Activated T-helper 1 cell treated with anti-CD3 and anti-CD28 coated beads, Interleukin-12 subunit alpha, Interleukin-12 subunit beta, Interleukin-2, Interleukin-4 antibody, amounts not matched to agents 30 ng/mL and 10 ng/mL and 1 ng/mL, durations not matched to agents 14 hours and 24 hours and 36 hours (primary cell): ENCODE data around the gene MAP3K7CL. TPM values are rescaled to one million over a fixed set of nuclear protein-coding genes. Genes with fewer than 3 reads are reported as not detected.

ENCODE experiments used
- DNase-seq: peaks from one replicate; pipeline ENCODE4 v3.0.0; 2021; ENCODE audit warnings: low spot score
- H3K27ac Mint-ChIP-seq: one replicate; pipeline ENCODE4 v1.8.0; 2021; ENCODE audit warnings: mild to moderate bottlenecking, mixed read lengths
- H3K27me3 Mint-ChIP-seq: one replicate; pipeline ENCODE4 v1.8.0; 2022; ENCODE audit warnings: mild to moderate bottlenecking, moderate library complexity, mixed read lengths; ENCODE audit not compliant: insufficient read depth
- H3K36me3 Mint-ChIP-seq: one replicate; pipeline ENCODE4 v1.8.0; 2021; ENCODE audit warnings: low read depth, mixed read lengths
- H3K4me1 Mint-ChIP-seq: one replicate; pipeline ENCODE4 v1.8.0; 2021; ENCODE audit warnings: low read depth, mixed read lengths
- H3K4me3 Mint-ChIP-seq: one replicate; pipeline ENCODE4 v1.8.0; 2021; ENCODE audit warnings: mild to moderate bottlenecking, moderate library complexity, mixed read lengths
- H3K9me3 Mint-ChIP-seq: one replicate; pipeline ENCODE4 v1.8.0; 2021; ENCODE audit warnings: mixed read lengths
- intact Hi-C: fragments of 100-400 bp; cut with micrococcal nuclease; formaldehyde crosslinking; loops from one replicate; pipeline ENCODE4 v1.15.1; 2024
- total RNA-seq: library from RNA; stranded (reverse); gene quantifications from 2 replicates; pipeline ENCODE4 v1.2.3, GENCODE V29; 2022

The MAP3K7CL gene
- total RNA-seq, 1 donor from 2014 or later: 3.8 TPM

DNA sequence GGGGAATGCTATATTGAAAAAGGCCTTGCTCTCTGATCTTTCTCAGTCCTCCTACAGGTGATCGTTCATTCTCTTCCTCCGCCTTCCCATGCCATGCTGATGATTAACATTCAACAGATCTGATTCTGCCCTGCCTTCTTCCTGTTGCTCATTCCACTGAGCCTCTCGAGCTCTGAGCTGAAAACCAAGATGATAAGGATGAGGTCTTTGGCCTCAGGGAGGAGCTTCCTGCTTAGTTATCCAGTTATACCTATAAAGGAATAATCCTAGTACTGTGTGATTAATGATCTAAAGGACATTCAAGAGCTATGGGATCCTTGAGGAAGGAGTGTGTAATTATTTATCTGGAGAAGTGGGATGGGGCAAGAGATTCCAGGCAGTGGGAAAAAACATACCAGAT, 25.2 kb upstream of the MAP3K7CL start:
- no peak overlapping the region for H3K4me3 Mint-ChIP-seq
- no peaks in the 10 kb centered on the region for H3K27me3 Mint-ChIP-seq
- DNase-seq: no peak
- intact Hi-C loops: no loop called here
- peaks cover 5% of the 10 kb centered on the region for H3K4me1 Mint-ChIP-seq
- H3K27ac Mint-ChIP-seq: no peak overlapping the region
- H3K9me3 Mint-ChIP-seq: no peaks in the 10 kb centered on the region
- H3K36me3 Mint-ChIP-seq: peaks cover 2% of the 10 kb centered on the region

DNA sequence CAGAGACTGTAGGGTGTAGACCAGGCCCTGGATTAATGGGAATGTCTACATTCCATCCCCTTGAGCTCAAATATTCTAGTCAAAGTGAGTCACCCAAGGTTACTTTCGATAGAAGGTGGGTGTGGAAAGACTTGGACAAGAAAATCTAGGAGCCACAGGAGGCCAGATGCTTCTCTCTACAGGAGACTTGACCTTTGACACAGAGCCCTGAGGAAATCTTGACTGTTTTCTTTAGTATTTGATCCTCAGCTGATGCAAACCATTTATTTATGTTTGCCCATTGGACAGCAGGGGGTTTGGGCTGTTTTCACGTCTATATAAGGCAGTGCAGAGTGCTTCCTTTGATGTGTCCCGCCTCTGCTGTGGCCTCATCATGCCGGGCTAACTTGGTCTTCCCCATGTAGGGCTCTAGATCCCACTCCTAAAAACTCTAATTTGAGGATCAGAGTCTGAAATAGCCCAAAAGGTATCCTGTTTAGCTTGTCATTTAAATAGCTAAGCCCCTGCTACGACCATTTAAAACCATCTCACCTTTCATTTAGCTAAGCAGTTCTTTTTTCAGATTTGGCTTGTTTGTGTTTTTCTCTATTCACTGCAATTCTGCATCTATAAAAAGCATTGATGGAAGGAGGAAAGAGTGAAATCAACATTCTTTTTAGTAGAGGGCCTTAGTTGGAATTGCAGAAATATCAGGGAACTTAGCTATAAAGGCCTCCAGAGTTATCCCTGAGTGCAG, 15.5 kb upstream of the MAP3K7CL start:
- Mint-ChIP-seq H3K4me1 (no peaks in the 10 kb centered on the region), H3K4me3 (no peak overlapping the region), H3K27me3 (no peaks in the 10 kb centered on the region), H3K27ac (no peak overlapping the region), H3K36me3 (no peaks in the 10 kb centered on the region), H3K9me3 (no peaks in the 10 kb centered on the region)
- DNase-seq: no peak
- intact Hi-C loops: no loop called here

DNA sequence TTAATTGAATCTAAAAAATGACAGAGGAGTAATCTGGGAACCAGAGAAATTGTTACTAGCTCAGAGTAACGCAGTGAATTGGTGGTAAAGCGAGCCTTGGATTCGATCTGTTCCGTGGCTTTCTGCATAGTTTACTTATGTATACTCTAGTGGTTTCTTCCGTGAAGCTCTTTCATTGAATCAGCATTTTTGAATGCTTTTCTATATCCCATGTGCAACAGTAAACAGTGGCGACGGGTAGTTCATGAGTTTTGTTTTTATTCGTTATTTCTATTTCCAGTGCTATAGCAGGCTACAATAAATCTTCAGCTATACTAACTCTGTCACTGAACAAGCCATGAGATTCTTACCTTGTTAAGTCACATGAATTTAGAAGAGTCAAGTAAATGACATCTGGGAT, 14.5 kb upstream of the MAP3K7CL start:
- intact Hi-C loops: no loop called here
- no peaks in the 10 kb centered on the region for H3K4me1 Mint-ChIP-seq
- no peak overlapping the region for H3K4me3 Mint-ChIP-seq
- no peak overlapping the region for H3K27ac Mint-ChIP-seq
- no peaks in the 10 kb centered on the region for H3K9me3 Mint-ChIP-seq
- no peak for DNase-seq
- H3K27me3 Mint-ChIP-seq: no peaks in the 10 kb centered on the region
- no peaks in the 10 kb centered on the region for H3K36me3 Mint-ChIP-seq

DNA sequence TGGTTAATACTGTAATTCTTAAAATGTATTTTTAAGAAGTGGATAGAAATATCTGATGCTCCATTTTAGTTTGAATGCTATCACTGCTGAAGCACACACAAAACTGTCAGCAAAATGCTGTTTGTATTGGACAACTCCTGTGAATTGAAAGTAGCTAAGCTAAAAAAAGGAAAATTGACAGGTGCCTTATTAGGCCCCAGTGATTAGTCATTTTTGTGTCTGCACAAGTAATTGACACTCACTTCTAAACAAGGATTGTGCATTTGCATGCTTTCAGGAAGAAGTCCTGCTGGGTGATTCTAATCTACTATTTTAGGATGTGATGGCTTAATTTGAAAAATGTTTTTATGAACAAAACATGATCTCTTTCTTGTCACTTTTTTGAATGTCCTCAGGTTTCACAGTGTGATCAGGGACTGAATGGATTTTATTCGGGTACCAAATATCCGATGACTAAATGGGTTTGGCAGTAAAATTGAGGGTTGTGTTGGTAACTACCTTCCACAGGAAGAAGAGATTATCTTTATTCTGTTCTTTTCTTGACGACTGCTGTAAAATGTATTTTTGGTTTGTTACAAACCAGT, 13.0 kb upstream of the MAP3K7CL start:
- H3K36me3 Mint-ChIP-seq: no peaks in the 10 kb centered on the region
- no peak for DNase-seq
- H3K4me1 Mint-ChIP-seq: no peaks in the 10 kb centered on the region

DNA sequence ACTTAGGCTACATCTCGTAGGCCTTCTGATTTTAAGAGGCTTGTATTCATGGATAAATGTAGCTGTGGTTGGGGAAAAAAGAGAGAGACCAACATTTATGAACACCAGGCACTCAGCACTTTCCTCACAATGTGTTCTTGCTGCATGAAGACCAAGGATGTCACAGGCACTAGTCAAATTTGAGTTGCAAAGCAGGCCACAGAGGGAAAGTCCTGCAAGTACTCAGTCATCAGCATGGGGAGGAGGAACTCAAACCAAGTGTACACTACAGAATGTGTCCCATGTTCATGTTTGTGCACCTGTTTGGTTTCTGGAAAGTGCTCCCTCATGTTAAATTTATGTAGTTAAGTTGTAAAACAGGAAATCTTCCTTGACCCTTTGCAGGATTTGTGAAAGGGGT, 8.7 kb upstream of the MAP3K7CL start:
- Mint-ChIP-seq H3K9me3 (no peaks in the 10 kb centered on the region), H3K4me1 (no peaks in the 10 kb centered on the region), H3K4me3 (no peak overlapping the region), H3K27ac (no peak overlapping the region), H3K36me3 (no peaks in the 10 kb centered on the region), H3K27me3 (no peaks in the 10 kb centered on the region)
- intact Hi-C loops: no loop called here
- no peak for DNase-seq

More for the DNA sequence above, 13.0 kb upstream of the MAP3K7CL start:
- H3K27me3 Mint-ChIP-seq: no peaks in the 10 kb centered on the region
- no peak overlapping the region for H3K4me3 Mint-ChIP-seq
- no peak overlapping the region for H3K27ac Mint-ChIP-seq
- H3K9me3 Mint-ChIP-seq: no peaks in the 10 kb centered on the region
- intact Hi-C loops: no loop called here

DNA sequence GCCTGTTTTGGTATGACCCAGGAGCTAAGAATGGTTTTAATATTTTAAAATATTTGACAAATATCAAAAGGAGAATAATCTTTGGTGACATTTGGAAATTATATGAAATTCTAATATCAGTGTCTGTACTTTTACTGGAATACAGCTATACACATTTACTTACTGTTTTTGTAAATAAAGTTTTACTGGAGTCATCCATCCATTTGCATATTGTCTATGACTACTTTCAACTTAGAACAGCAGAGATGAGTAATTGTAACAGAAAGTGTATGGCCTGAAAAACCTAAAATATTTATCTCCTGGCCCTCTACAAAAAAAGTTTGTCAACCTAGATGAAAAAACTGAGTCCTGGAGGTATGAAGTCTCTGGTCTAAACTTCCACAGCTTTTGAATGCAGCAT, 5.8 kb upstream of the MAP3K7CL start:
- Mint-ChIP-seq H3K27ac (no peak overlapping the region), H3K4me3 (no peak overlapping the region), H3K4me1 (no peaks in the 10 kb centered on the region), H3K9me3 (no peaks in the 10 kb centered on the region), H3K27me3 (no peaks in the 10 kb centered on the region), H3K36me3 (no peaks in the 10 kb centered on the region)
- no peak for DNase-seq
- intact Hi-C loops: no loop called here

DNA sequence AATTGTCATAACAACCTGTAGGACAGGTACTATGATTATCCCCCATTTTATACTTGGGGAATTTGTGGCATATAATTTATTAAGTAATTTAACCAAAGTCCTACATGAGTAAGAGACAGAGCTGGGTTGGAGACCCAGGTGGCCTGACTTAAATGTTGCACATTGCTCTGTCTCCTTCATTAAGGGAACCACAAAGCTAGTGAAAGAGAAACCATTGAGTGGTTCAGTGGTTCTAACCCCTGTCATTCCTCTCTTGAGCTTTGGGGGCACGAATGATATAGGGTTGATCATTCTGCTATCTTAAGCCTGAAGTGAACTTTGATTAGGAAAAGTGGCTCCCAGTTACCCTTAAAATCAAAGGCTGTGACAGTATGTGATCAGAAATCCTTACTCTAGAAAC, 5.3 kb upstream of the MAP3K7CL start:
- Mint-ChIP-seq H3K27me3 (no peaks in the 10 kb centered on the region), H3K4me1 (peaks cover under 1% of the 10 kb centered on the region), H3K9me3 (no peaks in the 10 kb centered on the region), H3K36me3 (no peaks in the 10 kb centered on the region), H3K4me3 (no peak overlapping the region), H3K27ac (no peak overlapping the region)
- DNase-seq: no peak
- intact Hi-C loops: no loop called here

DNA sequence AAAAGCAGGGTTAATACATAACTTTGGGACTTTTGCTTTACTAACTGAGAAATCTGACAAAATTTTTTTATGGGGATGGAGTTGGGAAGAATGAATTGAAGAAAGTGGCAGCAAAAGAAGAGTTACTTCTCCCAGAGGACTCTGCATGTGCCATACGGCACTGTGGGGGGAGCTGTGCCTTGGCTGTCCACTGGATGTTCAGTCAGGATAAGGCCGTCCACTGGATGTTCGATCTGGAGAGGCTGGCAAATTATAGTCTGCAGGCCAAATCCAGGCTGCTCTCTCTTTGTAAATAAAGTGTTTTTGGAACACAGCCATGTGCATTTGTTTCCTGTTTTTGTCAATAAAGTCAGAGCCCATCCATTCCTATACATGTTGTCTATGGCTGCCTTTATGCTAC, 4.5 kb upstream of the MAP3K7CL start:
- H3K9me3 Mint-ChIP-seq: no peaks in the 10 kb centered on the region
- H3K36me3 Mint-ChIP-seq: no peaks in the 10 kb centered on the region
- H3K4me3 Mint-ChIP-seq: no peak overlapping the region
- H3K27me3 Mint-ChIP-seq: no peaks in the 10 kb centered on the region
- peaks cover 5% of the 10 kb centered on the region for H3K4me1 Mint-ChIP-seq
- no peak overlapping the region for H3K27ac Mint-ChIP-seq
- intact Hi-C loops: no loop called here
- no peak for DNase-seq

DNA sequence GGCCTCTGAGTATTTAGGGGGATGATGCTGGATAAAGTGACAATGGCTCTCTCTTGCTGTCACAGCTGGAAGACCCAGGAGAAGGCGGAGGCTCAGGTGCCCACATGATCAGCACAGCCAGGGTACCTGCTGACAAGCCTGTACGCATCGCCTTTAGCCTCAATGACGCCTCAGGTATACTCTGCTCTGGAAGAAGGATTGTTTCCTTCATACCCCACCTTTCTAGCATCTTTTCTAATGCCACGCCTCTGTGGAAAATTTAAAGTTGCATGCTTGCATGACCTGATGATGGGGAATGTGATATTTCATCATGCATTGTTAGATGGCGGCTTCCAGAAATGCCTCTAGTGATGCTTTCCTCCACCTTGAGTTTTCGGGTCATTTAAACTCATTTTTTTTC, 2.8 kb downstream of the MAP3K7CL start:
- no peak for DNase-seq
- intact Hi-C loops: no loop called here
- peaks cover 5% of the 10 kb centered on the region for H3K4me1 Mint-ChIP-seq

DNA sequence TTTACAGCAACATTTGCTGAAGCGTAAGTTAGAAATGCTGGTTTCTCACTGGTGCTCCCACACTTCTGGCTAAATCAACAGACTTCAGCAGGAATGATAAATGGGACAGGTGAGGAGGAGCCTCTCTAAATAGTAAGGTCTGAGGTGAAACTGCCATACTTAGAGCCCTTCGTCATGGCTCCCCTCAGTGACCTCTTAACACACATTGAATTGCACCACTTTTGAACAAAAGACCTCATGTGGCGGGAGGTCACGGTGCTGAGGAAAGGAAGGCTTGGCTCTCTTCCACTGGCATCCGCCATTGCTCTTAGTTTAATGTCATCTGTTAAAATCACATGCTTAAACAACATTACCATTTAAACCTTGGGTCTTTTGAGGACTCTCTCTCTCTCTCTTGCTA, 3.4 kb downstream of the MAP3K7CL start:
- intact Hi-C loops: no loop called here
- H3K27me3 Mint-ChIP-seq: peaks cover 3% of the 10 kb centered on the region
- no peaks in the 10 kb centered on the region for H3K9me3 Mint-ChIP-seq
- DNase-seq: no peak
- H3K4me3 Mint-ChIP-seq: no peak overlapping the region
- H3K27ac Mint-ChIP-seq: no peak overlapping the region
- H3K4me1 Mint-ChIP-seq: peaks cover 5% of the 10 kb centered on the region
- no peaks in the 10 kb centered on the region for H3K36me3 Mint-ChIP-seq

More for the DNA sequence above, 2.8 kb downstream of the MAP3K7CL start:
- Mint-ChIP-seq H3K9me3 (no peaks in the 10 kb centered on the region), H3K27ac (no peak overlapping the region), H3K4me3 (no peak overlapping the region), H3K27me3 (peaks cover 3% of the 10 kb centered on the region), H3K36me3 (no peaks in the 10 kb centered on the region)

DNA sequence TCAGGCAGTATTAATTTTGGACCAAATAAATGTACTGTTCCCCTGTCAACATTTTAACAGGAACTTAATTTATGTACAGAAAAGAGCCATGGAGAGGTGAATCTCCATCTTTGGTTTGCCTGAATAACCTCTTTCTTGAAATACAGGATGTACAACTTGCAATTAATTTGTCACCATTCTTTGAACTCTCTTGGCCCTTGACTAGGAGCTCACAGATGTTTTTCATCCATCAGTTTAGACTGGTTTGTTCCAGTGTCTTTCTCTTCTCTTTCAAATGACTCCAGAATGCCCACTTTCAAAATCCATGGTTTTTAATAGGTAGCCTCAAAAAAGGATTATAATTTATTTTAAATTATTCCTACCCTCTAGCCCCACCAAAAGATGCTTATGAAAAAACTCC, 5.0 kb downstream of the MAP3K7CL start:
- no peak overlapping the region for H3K4me3 Mint-ChIP-seq
- DNase-seq: no peak
- H3K27me3 Mint-ChIP-seq: peaks cover 5% of the 10 kb centered on the region
- intact Hi-C loops: no loop called here
- H3K36me3 Mint-ChIP-seq: no peaks in the 10 kb centered on the region
- no peaks in the 10 kb centered on the region for H3K9me3 Mint-ChIP-seq
- H3K4me1 Mint-ChIP-seq: peaks cover 2% of the 10 kb centered on the region
- H3K27ac Mint-ChIP-seq: no peak overlapping the region

DNA sequence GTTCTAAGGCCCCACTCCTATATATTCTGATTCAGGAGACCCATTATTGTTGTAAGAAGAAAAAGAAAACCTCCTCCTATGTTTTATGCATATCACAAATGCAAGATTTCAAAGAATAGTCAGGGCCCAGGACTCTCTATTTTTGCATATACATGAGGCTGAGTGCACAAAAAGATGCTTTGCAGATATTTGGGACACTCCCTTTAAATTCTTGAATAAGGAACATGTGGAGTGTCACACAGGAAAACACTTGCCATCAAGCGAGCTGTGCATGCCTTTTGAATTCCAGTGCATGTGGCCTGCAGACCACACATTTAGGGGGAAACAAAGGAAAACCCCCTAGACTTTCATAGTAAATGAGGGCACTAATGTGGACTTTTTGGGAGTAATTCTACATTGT, 5.6 kb downstream of the MAP3K7CL start:
- intact Hi-C loops: no loop called here
- no peak overlapping the region for H3K4me3 Mint-ChIP-seq
- H3K9me3 Mint-ChIP-seq: no peaks in the 10 kb centered on the region
- no peaks in the 10 kb centered on the region for H3K36me3 Mint-ChIP-seq
- H3K27me3 Mint-ChIP-seq: peaks cover 5% of the 10 kb centered on the region
- H3K4me1 Mint-ChIP-seq: no peaks in the 10 kb centered on the region
- no peak overlapping the region for H3K27ac Mint-ChIP-seq
- no peak for DNase-seq

DNA sequence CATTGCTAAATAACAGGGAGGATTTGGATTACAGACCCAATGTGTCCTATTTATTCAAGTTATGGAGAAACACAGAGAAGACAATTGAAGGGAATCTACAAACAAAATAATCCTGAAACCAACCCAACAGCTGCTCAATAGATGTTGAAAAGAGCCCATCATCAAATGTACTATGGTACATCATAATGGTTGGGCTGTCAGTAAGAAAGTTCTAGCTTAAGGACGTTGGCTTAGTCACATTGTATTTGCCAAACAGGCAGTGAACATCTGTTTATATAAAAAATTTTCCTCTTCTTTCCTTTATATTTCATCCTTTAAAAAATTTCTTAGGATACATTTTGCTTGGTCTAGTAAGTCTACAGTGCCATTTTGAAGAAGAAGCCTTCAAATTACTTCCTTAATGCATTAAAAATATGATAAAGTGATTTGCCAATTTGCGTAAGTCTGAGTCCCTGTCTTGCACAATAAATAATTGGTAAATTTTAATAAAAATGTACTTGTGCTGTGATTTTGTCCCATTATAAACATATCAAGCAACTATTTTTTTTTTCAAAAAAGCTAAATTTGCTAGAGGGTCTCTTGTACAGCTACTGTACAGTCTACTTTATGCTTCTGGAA, 14.4 kb downstream of the MAP3K7CL start:
- Mint-ChIP-seq H3K4me3 (no peak overlapping the region), H3K9me3 (no peaks in the 10 kb centered on the region), H3K27me3 (no peaks in the 10 kb centered on the region), H3K36me3 (no peaks in the 10 kb centered on the region), H3K27ac (no peak overlapping the region), H3K4me1 (peaks cover 24% of the 10 kb centered on the region)
- DNase-seq: no peak
- intact Hi-C loops: loop anchor here (5.0 kb wide), 2 partner anchors 52 to 53 kb away; no protein-coding TSS in a partner anchor
